Measurements from ENCODE around the gene CLDN6.

Gene CLDN6

DNA sequence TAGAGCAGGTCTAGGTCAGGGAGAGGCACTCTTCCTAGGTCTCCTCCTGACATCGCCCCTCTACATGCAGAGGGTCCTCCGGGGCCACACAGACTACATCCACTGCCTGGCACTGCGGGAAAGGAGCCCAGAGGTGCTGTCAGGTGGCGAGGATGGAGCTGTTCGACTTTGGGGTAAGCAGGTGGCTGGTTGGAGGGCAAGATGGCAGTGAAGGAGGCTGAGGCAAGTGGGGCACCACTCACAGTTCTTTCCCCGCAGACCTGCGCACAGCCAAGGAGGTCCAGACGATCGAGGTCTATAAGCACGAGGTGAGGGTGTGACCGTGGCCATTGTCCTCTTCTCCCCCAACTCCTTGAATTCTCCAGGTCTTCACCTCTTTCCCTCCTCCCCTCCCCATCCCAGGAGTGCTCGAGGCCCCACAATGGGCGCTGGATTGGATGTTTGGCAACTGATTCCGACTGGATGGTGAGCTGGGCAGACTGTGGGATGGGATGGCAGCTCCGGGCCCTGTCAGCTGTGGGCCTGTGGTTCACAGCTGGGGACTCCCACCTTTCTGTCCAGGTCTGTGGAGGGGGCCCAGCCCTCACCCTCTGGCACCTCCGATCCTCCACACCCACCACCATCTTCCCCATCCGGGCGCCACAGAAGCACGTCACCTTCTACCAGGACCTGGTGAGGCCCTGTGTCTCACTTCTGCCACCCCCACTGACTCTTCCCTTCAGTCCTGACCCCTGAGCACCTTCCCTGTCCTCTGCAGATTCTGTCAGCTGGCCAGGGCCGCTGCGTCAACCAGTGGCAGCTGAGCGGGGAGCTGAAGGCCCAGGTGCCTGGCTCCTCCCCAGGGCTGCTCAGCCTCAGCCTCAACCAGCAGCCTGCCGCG is 8.9 kb upstream of the CLDN6 start:
- no peak for DNase-seq

DNA sequence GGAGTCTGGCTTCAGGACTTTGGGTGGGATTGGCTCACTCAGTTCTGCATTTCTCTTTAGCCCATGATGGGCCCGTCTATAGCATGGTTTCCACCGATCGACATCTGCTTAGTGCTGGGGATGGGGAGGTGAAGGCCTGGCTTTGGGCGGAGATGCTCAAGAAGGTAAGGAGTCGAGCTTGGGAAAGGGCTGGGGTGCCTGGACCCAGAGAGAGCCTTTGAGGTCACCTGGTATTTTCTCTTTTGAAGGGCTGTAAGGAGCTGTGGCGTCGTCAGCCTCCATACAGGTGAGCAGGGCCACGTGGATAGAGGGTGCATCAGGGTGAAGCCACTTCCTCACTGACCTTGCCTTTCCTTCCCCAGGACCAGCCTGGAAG is 8.0 kb upstream of the CLDN6 start:
- no peak for DNase-seq

DNA sequence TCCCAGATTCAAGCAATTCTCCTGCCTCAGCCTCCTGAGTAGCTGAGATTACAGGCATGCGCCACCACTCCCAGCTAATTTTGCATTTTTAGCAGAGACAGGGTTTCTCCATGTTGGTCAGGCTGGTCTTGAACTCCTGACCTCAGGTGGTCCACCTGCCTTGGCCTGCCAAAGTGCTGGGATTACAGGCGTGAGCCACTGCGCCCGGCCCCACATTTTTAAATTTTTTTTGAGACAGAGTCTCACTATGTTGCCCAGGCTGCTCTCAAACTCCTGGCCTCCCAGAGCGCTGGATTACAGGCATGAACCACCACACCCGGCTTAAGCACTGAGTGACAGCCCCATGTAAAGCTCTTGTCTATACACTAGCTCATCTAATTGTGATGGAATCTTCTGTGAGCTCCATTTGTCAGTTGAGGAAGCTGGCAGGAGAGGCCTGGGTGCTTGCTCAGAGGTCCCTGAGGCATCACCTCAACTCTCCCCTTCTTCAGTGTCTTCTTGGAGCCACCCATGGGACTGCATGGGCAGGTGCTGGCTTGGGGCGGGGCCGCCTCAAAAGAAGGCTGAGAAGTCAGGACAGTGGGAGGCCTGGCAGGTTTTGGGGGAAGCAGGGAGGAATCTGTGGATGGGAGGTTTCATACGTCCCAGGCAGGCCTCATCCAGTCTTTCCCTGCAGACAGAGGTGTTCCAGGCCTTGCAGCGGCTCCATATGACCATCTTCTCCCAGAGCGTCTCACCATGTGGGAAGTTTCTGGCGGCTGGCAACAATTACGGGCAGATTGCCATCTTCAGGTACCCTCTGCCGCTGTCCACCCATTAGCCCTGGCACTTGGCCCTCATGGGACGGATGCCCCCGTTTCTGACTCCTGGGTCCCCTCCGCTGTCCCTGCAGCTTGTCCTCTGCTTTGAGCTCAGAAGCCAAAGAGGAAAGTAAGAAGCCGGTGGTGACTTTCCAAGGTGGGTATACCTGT is 7.3 kb upstream of the CLDN6 start:
- no peak for DNase-seq

DNA sequence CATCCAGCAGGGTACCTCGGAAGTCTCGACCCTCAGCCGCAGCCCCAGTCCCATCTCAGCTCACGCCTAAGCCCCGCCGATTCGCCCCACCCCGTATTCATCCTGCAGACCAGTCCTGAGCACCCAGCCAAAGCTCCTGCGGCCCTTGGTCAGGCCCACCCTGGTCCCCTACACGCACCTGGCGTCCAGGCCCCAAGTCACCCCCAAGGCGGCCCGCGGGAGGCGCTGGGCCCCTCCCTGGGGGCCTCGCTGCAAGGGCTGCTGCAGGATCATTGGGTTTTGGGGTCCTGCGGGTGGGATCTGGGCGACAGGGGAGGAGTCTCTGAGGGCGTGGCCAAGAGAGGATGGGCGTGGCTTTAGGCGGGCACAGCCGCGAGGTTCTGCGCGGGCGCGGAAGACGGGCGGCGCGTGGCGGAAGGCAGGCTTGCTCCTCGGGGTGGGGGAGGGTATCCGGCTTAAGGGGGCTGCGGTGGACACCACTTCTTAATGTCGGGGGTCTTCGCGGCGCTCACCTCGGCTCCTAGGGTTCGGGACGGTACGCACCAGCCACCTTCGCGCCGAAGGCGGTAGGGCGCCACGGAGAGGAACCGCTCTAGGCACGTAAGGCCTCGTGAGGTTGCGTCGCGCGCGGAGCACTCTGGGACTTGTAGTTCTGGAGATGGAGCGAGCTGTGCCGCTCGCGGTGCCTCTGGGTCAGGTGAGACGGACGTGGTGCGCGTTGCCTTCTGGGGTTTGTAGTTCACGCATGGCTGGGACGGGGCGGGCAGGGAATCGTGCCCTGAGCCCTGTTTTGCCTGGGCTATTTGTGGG is 5.9 kb upstream of the CLDN6 start, which contains the start of the genes HCFC1R1 and THOC6:
Gene HCFC1R1, minus strand, starts transcription at position 274 of the 810 bp plus-strand sequence. Its CDS starts 1 bp downstream, at position 273.
Gene THOC6, plus strand, starts transcription at position 367 of the 810 bp plus-strand sequence. Its CDS starts 292 bp downstream, at position 659.
- peak; percentile 96 for DNase-seq

DNA sequence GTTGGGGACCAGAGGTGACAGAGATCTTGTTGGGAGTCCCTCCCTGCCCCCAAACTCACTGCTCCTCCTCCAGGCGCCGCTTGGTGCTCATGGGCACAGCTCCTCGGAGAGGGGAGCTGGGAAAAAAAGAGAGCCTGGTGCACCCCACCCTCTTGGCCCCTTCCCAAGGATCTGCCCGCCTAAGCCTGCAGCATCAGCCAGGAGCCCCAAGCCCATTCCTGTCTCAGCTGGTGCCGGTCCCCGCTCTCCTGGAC is 5.4 kb upstream of the CLDN6 start:
- DNase-seq, result peak; percentile 29

DNA sequence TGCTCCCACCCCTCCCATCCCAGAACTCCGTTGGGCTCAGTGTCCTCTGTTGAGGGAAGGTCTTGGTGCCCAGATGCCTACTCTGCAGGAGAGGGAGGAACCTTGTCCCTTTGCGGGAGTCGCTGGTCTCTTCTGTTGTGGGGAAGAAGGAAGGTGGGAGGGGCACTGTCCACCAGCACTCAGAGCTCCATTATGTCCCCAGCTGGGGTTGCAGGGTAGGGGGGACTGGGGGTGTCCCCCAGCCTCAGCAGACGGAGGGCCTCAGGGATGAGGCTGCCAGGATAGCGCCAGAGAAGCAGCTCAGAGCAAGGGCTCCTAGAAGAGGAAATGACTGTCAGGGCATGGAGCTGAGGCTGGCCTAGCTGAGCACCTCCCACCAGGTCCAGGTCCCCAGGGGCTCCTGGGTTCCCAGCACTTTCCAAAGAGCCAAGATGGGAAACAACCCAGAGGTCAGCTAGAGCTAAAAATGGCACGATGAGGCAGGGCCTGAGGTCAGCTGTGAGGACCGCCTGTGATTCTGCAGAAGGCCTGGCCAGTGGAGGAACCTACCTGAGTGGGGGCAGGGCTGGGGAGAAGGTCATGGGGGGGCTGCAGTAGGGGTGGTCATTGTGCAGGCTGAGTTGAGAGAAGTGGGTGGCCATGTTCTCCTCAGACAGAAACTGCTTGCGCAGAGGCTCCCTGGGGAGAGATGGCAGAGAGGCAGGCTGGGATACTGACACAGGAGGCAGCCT is 4.9 kb upstream of the CLDN6 start:
- DNase-seq, result peak; percentile 7

DNA sequence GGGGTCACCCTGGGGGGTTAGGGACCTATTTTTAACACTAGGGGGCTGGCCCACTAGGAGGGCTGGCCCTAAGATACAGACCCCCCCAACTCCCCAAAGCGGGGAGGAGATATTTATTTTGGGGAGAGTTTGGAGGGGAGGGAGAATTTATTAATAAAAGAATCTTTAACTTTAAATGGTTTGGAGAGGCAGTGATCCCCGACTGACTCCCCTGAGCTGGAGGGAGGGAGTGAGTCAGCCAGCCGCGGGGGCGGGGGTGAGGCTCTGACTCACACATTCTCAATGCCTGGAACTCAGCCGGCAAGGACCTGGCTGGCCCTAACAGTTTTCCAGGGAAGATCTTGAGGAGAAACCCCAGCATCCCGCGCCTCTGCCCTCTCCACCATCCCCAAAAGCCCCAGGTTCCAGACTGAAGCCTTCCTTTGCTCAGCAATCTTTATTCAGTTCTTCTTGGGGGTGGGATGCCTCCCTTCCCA is 4.3 kb upstream of the CLDN6 start:
- DNase-seq, result peak; percentile 93

DNA sequence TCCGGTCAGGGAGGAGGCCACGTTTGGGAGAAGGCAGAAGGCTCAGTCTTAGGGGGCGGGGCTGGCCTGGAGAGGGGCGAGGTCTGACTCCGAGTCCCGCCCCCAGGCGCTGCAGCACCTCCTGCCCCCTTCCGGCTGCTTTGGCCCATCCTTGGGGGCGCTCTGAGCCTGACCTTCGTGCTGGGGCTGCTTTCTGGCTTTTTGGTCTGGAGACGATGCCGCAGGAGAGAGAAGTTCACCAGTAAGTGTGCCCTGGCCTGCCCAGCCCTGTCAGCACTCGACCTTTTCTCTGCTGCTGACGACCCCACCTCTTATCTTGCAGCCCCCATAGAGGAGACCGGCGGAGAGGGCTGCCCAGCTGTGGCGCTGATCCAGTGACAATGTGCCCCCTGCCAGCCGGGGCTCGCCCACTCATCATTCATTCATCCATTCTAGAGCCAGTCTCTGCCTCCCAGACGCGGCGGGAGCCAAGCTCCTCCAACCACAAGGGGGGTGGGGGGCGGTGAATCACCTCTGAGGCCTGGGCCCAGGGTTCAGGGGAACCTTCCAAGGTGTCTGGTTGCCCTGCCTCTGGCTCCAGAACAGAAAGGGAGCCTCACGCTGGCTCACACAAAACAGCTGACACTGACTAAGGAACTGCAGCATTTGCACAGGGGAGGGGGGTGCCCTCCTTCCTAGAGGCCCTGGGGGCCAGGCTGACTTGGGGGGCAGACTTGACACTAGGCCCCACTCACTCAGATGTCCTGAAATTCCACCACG is 3.6 kb upstream of the CLDN6 start:
- peak; percentile 81 for DNase-seq

DNA sequence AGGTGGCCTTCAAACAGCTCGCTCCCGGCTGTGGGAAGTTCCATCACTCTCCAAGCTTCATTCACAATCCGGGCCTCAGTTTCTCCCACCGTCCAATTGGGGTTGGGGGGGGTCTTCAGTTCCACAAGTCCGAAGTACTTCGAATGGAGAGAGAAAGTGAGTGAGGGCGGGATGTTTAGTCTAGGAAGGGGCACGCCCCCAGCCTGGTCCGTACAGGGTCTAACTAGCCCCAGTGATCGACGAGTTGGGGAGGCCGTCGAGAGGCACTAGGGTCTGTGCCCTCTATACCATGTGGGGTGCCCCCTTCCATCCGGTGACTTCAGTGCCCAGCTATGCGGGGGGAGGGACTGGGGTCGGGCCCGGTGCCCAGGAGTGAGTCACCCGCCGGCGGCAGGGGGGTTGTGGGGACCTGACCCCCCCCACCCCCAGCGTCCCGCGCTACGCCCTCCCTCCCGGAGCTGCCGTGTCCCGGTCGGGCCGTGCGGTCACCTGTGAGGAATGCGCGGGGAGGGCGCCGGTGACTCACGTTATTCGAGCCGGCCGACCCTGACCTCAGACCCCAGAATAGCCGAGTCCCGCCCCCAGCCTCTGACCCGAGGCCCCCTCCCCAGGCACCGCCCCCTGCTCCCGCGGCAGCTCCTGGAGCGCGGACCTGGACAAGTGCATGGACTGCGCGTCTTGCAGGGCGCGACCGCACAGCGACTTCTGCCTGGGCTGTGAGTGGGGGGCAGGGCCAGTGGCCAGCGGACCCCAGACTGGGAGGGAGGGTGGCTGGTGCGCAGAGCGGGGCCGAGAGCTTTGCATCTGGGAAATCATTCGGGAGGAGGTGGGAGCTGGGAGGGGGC is 2.8 kb upstream of the CLDN6 start:
- DNase-seq, result peak; percentile 65

DNA sequence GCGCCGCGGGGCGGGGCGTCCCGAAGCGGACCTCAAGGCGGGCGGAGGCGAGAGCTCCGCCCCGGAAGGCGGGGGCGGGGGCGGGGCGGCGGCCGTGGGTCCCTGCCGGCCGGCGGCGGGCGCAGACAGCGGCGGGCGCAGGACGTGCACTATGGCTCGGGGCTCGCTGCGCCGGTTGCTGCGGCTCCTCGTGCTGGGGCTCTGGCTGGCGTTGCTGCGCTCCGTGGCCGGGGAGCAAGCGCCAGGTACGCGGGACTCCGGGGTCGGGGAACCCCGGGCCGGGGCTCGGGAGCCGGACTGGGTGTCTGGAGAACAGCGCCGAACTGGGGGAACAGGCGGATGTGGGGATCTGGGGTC is 2.2 kb upstream of the CLDN6 start, which contains the start of gene TNFRSF12A:
Gene TNFRSF12A, plus strand, starts transcription at position 122 of the 357 bp plus-strand sequence. Its CDS starts 30 bp downstream, at position 152.
- peak; percentile 69 for DNase-seq

DNA sequence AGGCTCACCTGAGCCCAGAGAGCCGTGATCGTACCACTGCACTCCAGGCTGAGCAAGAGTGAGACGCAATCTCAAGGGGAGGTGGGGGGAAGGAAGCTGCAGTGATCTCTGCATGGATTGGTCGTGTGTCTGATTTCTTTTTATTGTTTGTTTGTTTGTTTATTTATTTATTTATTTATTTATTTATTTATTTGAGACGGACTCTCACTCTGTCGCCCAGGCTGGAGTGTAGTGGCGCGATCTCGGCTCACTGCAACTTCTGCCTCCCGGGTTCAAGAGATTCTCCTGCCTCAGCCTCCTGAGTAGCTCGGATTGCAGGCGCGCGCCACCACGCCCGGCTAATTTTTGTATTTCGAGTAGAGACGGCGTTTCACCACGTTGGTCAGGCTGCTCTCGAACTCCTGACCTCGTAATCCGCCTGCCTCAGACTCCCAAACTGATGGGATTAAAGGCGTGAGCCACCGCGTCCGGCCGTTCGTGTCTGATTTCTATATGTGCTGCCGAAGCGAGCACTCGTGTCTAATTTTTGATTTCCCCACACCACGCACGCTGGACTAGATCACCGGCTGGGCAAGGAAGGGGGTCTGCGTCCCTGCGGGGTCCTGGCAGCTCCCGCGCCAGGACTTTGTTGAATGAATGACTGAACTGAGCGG is 1.7 kb upstream of the CLDN6 start:
- no peak for DNase-seq

DNA sequence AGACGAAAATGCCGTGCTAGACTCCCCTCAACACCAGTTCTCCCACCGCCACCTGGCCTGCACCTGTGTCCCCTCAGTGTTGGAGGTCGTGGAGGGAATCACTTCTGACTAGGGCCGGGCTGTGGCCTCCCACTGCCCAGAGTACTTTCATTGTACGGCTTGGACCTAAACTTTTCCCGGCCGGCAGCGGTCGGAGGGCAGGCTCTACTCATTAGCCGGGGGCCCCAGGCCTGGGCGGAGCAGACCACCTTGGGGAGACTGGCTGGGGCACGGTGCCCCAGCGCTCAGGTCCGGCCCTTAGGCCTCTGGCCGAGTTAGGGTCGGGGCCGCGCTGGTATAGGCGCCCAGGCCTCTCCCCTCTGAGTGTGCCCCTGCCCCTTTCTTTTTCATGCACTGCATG is 639 bp downstream of the CLDN6 start:
- no peak for DNase-seq

DNA sequence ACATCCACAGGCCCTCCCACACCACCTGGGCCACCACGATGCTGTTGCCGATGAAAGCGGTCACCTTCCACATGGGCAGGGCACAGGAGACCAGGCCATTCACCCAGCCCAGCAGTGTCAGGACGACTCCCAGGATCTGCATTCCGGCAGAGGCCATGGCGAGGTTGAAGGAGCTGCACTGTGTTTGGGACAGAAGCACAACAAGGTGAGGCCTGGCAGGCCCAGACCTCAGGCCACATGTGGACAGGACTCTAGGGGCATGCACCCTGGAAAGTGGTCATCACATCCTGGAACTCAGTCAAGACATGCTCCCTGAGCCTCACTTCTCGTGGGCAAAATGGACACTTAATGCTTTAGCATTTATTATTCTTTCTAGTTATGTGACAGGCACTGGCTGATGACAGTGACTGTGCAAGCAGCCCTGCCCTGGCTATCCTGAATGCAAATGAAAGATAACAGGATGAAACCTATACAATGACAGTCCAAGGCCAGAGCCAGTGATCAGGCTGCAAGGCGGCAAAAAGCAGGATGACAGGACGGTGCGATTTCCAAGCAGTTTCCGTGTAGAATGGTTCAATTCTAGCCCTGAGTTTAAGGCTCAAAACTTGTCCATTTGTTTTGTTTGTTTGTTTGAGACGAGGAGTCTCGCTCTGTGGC is 2.0 kb downstream of the CLDN6 start:
- no peak for DNase-seq

DNA sequence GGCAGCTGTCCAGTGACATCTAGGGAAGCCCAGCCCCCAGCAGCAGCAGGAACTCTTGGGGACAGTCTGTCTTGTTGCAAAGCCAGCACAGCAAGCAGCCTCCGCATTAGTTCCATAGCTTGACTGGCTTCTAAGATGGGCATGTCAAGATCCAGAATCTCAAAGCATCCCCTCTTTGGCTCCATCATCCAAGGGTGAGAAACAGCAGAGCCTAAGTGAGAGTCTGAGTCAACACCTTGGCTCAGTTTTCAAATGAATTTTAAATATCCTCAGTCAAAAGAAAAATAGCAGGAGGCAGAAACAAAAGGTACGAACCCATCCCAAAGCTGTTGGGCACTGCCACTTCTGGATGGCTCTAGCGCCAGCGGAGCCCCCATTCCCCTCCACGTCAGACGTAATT is 3.0 kb downstream of the CLDN6 start:
- no peak for DNase-seq

DNA sequence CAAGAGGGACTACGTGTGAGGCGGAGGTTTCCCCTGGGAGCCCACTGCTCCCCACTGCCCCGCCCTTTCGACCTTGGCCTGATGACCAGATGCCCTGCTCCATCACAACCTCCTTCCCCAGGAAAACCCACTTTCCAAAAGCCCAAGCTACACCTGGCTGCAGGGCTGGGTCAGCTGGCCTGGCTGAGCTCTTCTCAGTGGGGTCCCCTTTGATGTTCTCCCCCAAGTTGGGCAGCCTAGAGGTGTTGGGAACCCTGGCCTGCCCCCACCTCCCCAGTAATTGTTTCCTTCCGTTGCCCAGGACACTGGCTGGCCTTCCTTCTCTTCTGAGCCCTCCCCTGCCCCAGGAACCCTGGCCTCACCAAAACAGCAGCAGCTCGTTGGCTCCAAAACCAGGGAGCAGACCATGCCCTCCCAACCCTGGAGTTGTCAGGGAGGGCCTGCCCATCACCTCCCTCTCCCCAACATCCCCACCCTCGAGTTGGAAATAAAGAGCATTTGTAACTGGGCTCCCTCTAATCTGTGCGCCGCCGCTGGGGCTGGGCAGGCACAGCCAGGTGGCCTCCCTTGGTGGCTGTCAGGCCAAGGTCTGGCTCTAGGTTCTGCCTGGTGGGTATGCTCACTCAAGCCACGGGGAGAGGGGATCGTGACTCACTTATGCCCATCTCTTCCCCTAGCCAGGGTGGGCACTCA is 3.8 kb downstream of the CLDN6 start:
- no peak for DNase-seq

DNA sequence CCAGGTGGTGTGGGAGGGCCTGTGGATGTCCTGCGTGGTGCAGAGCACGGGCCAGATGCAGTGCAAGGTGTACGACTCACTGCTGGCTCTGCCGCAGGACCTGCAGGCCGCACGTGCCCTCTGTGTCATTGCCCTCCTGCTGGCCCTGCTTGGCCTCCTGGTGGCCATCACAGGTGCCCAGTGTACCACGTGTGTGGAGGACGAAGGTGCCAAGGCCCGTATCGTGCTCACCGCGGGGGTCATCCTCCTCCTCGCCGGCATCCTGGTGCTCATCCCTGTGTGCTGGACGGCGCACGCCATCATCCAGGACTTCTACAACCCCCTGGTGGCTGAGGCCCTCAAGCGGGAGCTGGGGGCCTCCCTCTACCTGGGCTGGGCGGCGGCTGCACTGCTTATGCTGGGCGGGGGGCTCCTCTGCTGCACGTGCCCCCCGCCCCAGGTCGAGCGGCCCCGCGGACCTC is 4.5 kb downstream of the CLDN6 start:
- no peak for DNase-seq

DNA sequence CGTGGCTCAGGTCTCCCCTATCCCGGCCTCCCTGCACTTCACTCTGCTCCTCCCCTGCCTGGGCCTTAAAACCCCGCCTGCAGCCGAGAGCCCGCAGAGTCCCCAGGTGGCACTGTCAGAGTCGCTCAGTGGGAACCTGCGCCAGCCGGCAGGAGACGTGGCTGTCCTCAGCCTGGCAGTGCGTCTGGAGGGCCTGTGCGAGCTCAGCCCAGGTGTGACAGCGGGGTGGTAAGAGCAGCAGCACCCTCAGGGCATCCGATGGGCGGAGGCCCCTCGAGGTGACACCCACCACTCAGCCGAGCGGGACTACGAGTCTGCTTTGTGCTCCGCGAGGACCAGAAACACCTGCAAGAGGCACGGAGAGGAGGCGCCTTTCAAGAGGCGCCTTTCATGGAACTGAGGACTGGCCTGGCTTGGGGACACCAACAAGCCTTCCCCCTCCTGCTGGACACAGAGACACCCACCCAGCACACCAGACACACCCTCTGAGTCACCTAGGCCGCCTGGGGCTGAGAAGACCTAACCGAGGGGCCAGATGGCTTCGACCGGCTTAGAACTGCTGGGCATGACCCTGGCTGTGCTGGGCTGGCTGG is 5.1 kb downstream of the CLDN6 start, which contains the start of gene CLDN9:
Gene CLDN9, plus strand, starts transcription at position 96 of the 593 bp plus-strand sequence. Its CDS starts 440 bp downstream, at position 536.
- no peak for DNase-seq

DNA sequence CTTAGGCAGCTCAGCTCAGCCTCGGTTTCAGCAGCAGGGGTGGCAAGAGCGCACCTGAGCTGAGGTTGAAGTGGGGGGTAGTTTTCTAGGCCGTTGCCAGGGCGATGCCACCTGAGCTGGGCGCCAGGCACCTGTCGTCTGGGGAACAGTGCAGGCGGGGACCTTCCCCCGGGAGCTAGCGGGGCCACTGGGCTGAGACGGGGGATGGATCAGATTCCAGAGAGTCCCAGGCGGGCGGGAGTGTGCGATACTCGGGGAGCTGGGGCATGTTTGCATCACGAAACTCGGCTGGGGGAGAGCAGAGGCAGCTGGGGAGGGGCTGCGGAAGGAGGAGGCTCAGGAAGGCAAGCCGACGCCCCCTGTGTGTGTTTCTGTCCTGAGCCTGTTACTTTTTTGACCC is 5.7 kb downstream of the CLDN6 start:
- no peak for DNase-seq
